ENCODE data around the gene BRCC3.
"Not testable (repeated sequence)": the region's sequence is repeated elsewhere in the genome, so short reads cannot be mapped to it uniquely, and the experiment has no call there.

The BRCC3 gene

DNA sequence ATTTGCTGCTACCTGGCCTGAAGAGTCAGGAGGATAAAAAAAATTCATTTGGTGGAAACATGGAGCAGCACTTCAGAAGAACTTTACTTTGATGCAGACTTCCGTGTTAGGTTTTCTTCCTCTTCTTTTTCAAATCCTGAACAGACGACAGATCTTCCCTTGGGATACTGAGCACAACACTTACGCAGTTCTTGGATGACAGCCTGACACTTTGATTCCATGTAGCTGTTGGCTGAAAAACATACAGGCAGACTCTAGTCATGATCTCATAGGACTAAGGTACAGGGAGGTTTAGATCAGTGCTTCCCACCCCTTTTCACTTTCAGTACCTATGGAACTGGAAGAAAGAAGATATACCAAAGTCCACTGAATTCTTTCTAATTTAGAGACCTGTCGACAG is 9.5 kb upstream of the BRCC3 start:
- no peak for DNase-seq

DNA sequence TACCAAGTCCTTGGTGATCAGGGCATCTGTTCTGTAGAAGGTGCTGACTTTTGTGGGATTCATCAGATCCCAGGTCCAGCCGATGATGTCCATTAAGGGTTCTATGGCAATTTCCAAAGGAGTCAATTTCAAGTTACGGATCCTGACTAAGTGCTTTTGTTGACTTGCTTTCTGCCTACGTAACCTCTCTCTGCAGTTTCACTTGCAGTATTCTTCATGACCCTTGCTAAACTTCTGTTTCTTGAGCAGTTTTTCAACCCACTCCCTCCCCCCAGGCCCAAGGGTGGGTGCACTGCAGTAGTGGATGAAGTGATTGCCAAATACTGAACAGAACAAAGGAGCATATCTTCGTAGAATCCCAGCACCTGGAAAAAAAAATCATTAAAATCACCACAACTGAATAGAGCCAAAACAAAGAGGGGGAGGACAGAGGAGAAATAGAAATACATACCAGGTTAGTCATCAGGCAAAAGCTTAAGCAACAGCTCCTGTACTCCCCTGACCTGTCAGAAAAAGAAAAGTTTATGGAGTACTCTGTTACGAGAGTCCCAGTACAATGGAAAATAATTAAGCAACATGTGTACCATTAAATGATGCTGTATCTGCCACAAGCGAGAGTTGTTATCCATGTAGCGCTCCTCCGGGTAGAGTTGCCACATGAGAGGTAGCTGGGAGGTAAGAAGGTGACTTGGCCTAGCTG is 6.1 kb upstream of the BRCC3 start:
- DNase-seq = no peak

DNA sequence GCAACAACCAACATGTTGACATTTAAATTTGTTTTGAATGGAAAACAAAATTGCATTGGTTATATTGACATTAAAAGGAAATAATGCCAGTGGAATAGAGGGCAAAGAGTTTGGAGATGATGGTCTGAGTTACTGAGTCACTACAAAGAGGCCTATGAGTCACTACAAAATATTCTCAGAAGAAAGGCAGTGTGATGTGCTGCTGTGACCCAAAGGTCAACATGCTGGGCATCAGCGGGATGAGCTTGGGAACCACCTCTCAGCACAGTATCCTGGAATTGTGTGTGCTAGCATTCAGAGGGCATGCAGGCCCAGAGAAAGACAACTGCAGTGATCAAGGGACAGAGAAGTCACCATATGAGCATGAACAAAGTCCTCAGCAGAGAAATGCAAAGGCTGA is 3.1 kb upstream of the BRCC3 start:
- DNase-seq = no peak

DNA sequence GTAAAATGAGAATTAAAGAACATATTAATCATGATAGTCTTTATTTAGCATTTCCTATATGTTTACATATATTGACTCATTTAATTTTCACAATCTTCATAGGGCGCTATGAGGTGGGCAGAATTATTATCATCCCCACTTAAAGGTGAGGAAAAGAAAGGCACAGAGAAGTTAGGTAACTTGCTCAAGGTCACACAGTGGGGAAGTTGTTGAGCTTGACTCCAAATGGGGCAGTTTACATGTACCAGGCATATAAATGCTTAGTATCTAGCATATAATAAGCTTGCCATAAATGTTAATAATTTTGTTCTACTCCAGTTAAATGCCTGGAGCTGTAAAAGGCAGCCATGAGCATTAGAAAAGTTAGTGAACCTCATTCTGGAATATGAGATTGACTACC is 1.9 kb upstream of the BRCC3 start:
- no peak for DNase-seq

DNA sequence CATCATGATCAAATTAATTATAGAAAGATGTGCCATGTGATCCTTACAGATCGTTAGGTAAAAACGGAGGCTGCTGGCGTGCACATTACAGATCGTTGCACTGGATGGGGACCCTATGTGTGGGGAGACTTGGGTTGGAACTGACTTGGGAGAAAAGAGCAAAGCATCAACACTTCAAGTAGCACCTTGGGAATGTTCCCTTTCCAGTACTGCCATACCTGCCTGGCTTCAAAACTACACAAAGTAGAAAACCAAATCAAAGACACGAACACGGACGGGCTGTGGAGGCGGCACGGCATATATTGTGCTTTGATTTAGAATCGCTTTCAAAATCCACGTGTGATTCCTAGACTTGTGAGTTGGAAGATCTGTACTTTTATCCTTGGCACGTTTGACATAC is 1.3 kb upstream of the BRCC3 start:
- DNase-seq = no peak

DNA sequence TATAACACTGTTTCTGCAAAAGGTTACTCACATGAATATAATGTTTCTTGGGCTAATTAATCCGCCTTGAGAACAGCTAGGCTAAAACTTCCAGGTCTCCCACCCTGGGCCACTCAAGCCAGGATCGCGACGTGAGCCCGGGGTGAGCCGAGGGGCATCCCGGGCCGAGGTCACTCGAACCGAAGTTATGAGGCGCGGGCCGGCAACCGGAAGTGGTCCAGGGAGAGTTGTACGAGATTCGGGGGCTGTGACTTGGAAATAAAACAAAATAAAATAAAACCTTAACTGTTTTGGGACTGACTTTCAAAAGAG is 689 bp upstream of the BRCC3 start:
- DNase-seq = no peak

DNA sequence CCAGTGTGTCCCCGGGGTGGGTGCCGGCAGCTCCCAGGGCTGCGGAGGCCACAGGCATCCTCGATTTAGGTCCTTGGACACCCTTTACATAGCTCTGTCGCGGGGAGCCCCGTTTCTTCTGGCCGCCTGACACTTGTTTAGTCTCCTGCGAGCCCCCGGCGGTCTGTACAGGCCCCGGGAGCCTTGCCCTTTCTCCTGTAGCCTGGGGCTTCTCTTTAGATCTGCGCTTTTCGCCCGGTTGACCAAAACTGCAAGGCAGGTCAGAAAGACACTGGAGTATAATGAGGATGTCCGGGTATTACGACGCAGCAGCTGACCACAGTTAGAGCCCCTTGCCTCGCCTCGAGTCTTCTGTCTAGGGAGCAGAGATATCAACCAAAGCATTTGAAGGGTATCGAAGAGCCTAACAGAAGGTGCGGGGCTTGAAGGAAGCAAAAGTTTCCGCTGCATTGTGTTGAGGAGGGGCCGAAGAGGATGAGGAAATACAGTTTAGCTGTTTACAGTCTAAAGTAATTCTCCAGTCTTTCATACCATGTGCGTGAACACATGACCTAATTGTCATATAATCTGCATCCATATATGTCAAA is 479 bp downstream of the BRCC3 start:
- DNase-seq = no peak

DNA sequence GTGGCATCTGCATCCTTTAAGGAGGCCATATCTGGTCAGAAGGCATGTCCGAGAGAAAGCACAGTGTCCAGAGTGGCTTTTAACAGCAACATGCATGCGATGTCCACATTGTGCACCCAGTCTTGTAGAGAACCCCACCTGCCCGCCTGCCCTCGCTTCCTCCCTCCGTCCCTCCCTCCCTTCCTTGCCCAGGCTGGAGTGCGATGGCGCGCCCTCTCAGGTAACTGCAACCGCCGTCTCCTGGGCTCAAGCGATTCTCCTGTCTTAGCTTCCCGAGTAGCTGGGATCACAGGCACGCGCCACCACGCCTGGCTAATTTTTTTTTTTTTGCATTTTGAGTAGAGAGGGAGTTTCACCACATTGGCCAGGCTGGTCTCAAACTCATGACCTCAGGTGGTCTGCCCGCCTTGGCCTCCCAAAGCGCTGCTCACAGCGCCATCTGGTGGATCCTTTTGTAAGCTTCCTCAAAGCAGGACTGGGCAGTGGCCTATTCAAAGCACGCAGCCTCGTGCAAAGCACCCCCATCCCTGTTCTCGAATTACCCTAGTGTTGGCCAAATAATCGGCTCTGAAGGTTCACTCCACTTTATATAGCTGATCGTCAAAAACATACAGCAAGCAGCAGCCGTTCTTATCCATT is 15.0 kb downstream of the BRCC3 start:
- no peak for DNase-seq

DNA sequence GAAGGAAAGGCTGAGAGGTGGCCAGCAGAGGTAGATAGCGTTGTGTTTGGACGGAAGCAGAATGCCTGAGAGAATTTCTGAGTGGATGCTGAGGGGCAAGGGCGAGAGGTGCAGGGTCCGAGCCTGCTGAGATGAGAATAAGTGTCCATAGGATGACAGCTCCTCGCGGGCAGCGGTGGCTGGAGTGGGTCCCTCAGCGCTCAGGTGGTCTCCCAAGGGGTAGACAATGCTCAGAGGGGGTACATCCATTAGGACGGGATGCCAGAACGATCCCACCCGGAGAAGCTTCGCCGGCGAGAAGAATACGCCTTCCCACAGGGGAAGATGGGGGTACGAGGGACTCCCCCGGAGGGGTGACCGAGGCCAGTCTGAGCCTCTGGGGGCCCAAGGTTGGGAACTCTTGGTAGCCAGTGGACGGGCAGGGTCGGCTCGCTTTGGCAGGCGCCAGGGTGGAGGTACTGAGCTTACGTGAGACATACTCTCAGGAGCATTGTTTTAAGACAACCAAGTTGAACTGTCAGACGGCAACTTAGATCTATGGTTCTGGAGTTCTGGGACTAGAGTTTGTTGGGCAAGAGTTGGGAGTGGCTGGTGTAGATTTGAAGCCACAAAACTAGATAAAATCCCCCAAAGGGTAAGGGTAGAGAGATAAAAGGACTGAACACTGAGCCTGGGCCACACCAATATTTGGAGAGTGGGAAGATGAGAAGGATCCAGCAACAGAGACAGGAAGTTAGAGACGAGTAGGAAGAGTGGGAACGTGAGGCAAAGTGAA is 15.8 kb downstream of the BRCC3 start:
- no peak for DNase-seq

DNA sequence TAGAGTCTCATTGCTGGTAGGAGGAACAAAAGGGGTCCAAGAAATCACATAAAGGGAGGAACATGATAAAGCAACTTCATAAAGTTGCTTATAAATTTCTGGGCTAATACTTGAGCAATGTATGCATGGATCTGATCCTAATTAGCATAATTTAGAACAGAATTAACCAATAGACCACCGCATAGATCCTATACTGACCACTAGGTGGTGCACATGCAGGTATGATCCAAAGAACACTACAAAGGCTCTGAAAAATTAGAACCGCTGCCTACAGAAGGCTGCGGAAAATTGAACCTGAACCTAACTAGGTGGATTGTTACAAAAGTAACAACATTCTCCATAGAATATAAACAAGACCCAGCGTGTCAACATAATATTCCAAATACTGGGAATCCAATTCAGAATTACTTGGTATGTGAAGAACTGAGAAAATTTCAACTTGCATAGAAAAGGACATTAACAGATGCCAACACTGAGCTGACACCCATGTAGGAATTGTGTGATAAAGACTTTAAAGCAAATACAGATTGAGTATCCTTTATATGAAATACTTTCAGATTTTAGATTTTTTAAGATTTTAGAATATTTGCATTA is 23.3 kb downstream of the BRCC3 start:
- no peak for DNase-seq

DNA sequence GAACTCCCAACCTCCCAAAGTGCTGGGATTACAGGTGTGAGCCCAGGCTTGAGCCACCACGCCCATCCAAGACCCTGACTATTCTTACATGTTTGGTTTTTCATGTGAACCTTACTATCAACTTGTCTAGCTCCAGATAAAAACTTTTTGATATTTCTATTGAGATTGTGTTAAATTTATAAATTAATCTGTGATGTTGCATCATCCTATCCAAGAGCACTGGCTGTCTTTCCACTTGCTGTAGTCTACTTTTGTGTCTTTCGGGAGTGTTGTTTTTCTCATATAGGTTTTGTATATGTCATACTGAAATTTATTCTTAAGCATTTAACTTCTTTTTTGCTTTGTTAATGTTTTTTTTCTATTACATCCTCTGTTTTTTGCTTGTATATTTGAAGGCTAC is 34.6 kb downstream of the BRCC3 start:
- no peak for DNase-seq

DNA sequence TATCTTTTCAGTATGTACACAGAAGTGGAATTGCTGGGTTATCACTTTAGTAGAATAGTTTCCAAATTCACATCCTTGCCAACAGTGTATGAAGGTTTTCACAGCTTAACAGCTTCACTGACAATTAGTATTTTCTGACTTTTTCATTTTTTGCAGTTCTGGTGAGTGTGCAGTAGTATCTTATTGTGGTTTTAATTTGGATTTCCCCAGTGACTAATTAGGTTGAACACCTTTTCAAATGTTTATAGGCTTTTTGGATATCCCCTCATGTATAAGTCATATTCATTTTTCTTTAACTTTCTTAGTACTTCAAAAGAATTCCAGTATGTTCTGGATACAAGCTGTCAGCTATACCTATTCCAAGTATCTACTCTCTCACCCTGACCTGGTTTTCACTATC is 37.1 kb downstream of the BRCC3 start:
- no peak for DNase-seq

DNA sequence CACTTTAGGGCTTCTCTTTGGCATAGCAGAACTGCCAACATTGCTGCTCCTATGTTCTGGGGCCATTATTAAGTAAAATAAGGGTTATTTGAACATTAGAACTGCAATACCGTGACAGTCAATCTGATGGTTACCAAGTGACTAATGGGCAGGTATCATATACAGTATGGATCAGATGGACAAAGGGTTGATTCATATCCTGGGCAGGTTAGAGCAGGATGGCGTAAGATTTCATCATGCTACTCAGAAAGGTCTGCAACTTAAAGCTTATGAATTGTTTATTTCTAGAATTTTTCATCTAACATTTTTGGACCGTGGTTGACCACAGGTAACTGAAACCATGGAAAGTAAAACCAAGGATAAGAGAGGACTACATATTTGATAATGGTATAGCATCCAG is 40.9 kb downstream of the BRCC3 start:
- no peak for DNase-seq

DNA sequence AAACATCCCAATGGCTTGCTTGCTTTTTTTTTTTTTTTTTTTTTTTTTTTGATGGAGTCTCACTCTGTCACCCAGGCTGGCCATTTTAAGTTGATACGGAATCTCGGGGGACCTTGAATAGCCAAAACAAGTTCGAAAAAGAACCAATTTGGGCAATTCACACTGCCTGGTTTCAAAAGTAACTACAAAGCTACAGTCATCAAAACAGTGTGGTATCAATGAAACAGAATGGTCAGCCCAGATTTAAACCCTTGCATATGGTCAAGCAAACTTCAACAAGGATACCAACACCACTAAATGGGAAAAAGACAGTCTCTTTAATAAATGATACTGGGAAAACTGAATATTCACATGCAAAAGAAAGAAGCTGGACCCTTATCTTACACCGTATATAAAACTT is 41.8 kb downstream of the BRCC3 start:
- no peak for DNase-seq

DNA sequence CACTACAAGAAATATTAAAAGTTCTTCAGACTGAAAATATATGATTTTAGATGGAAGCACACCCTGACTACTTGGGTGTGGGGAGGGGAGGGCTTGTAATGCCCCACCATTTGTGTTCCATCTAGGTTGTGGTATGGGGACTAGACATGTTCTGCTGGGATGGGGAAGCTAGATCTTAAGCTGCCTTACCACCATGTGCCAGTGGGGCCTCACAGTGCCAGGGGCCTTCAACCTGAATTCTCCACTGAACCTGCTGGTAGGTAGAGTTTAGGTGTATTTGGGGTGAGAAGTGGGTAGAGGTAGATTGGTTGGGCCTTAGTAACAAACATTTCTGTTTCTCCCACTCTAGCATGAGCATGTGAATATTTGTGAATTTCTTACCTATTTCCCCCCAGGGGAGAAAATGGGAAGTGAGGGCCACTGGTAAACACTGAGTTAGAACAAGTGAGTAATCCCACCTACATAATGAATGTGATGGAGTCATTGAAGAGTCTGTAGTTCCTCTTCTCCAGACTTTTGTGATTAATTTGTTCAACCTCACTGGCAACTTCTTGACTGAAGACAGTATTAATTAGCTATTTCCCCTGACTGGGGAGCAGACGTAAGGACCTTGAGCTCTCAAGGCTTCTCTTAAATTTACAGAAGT is 44.0 kb downstream of the BRCC3 start:
- no peak for DNase-seq

DNA sequence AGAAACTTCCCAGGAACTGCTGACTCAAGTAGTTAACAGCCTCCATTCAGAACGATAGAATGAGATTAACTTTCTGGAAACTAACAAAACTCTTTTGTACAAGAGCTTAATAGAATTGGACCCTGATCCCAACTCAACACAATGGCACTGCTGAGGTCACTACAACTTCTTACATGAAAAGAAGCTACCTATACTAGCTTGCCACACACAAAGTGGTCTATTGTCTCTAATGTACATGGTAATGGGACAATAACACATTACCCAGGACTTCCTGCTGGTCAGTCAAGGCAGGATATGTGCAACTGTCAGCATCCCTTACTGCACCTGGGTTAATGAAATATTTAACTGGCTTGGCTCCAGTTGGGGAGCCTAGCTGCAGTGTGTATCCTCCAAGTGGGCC is 56.2 kb downstream of the BRCC3 start:
- DNase-seq = no peak

DNA sequence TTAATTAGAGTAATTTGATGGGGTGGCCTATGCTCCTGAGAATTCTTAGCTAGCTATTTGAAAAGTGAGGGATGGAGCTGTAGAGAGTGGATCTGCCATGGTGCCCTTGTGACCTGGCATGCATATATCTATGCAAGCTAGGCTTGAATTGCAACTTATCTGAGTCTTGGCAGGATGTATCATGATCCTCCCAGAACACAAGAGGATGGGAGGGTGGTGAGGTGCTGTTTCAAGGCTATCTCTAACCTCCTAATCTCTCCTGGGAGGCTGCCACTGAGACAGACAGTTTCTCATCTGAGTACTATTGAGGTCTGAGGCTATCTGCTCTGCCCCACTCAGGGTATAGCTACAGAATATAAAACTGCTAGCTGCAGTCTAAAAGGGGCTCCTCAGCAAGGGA is 56.6 kb downstream of the BRCC3 start:
- DNase-seq = no peak

DNA sequence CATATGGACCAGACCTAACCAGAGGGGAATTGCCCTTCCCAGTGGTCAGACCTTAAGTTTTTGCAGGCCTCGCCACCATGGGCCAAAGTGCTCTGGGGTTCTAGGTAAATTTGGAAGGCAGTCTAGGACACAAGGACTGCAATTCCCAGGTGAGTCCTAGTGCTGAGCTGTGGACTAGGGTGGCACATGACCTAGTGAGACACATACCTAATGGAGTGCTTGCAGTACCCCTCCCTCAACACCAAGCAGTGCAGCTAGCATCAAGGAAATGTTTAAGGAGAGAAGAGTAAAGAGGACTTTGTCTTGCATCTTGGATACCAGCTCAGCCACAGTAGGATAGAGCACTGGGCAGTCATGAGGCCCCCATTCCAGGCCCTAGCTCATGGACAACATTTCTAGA is 60.8 kb downstream of the BRCC3 start:
- DNase-seq = no peak

DNA sequence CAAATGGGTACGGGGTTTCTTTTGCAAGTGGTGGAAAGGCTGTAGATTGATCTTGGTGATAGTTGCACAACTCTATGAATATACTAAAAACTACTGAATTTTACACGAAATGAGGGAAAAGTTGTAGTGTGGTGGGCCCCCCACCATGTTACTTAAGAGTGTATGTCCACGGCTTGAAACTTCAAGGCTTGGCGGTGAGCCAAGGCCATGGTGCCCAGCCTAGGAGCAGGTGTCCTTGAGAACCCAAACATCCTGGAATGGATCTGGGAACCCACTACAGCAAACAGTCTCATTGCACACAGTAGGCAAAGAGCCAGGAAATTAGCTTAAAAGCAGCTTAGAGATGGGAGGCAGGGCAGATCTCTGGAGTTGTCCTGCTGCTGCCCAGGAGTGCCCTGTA is 62.9 kb downstream of the BRCC3 start:
- DNase-seq = no peak

DNA sequence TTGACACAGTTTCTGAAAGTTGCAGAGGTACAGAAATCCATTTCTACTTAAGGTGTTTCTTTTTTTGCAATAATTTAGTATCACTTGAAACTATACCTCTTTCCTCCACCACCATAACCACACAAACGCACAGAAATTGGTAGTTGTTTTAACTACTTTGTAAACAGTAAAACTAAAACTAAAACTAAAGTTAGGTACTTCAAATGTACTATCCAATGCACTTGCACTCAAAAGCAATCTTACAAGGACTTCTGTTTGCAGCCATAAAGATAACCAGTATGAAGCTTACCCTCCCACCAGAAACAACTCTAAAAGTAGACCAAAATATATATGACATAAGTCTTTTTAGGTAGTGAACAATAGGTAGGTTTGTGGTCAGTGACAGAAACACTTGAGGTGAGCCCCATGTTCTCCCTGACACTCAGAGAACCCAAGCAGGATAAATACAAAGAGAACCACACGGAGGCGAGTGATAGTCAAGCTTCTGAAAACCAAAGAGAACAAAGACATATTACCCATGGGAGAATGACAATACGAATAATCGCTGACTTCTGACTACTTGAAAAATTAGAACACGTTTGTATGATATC is 72.7 kb downstream of the BRCC3 start:
- DNase-seq = no peak

DNA sequence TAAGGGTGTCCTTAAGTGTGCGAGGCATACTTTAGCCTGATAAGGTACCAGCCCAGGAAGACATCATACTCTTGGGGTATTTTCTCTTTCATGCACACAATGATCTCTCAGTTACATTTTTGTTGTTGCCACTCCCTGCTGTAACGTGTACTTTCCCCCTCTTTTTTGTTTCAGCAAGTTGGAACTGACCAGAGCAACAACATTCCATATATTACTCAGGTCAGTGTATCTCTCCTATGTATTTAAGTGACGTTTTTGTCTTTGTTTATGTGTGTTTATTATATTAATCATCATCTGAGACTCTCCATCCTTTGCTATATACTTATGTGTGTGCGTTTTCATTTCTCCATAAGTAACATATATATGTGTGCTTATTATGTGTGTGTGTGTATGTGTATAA is 73.6 kb downstream of the BRCC3 start:
- DNase-seq = no peak

DNA sequence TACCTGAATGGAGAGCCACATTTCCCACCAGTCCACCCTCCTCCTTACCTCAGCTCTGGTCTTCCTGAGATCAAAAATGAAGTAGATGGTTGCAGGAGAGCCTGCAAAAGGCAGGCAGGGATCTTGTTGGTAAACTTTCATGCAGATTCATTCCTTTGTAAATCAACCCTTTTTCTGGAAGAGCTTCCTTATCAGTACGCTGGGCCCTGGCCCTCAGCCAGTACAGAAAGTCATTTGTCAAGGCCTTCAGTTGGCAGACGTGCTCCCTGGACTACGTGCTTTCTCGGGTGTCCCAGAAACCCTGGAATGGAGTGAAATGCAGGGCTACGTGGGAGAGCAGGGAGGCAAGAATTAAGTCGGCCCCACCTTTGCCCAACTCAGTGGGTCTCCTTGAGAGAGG is 76.3 kb downstream of the BRCC3 start:
- DNase-seq = not testable (repeated sequence)

DNA sequence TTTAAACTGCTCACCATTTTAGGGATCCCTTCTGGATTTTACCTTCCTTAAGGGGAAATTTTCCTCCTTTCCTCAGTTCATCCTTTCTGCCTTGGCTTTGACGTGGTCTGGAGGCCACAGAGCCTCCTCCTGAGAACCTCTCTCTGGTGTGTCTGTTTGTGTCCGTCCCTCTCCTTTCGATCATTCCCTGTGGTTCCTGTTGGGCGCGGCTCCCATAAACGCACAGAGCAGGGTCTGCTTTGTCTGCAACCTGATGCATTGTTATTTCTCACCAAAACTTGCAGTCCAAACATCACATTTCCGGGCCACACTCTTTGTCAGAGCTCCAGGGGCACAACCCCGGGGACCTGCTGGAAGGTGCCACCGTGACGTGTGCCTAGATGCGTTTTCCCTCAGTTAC is 76.9 kb downstream of the BRCC3 start:
- not testable (repeated sequence) for DNase-seq

All from right forelimb (tissue), 1 donor.